GM12878 (cell line): ENCODE measurements around the gene PRDM2. TPM values are rescaled to one million over a fixed set of nuclear protein-coding genes. Genes with fewer than 3 reads are reported as not detected.

Source experiments
- ATAC-seq: fragments of 200-7000 bp; cut with Tn5 transposase; 3 replicates; pipeline ENCODE4 v1.9.1; 2020; ENCODE audit warnings: mild to moderate bottlenecking, moderate library complexity
- BruUV-seq: library from RNA; stranded (reverse); fragments of 400-500 nt; replicated peaks from 2 replicates; lab custom pipeline; 2021; lab: Mats Ljungman, UMichigan
- CTCF ChIA-PET: fragments of 300-600 bp; sonication (Branson Sonifier 250); formaldehyde crosslinking; extraction: SDS; loops from one replicate; lab custom pipeline; 2021; ENCODE audit warnings: inconsistent platforms; lab: Yijun Ruan, JAX
- POLR2A ChIA-PET: fragments of 350-600 bp; formaldehyde crosslinking; extraction: SDS; loops from one replicate; lab custom pipeline; 2021; ENCODE audit warnings: inconsistent platforms; lab: Charles Lee
- RAD21 ChIA-PET: fragments of 300-600 bp; sonication (Branson Sonifier 250); formaldehyde crosslinking; loops from one replicate; lab custom pipeline; 2023; ENCODE audit warnings: antibody characterized with exemption; ENCODE audit not compliant: unreplicated experiment; lab: Charles Lee
- SMC1A ChIA-PET: fragments of 300-600 bp; sonication (Branson Sonifier 250); formaldehyde crosslinking; loops from one replicate; lab custom pipeline; 2023; ENCODE audit not compliant: unreplicated experiment, uncharacterized antibody; lab: Charles Lee
- DNase-seq: peaks from one replicate; pipeline ENCODE4 v3.0.0-alpha.2; 2011; ENCODE audit warnings: low read depth, low spot score
- FAIRE-seq: peaks from 3 replicates; lab custom pipeline; 2011; peaks lifted over from hg19 to GRCh38; lab: Jason Lieb, UNC
- H2AFZ ChIP-seq: 2 replicates; pipeline ENCODE4 v1.6.0; 2011; ENCODE audit warnings: low read depth, low read length, control low read depth; ENCODE audit not compliant: control insufficient read depth
- H3K27ac ChIP-seq: 2 replicates; pipeline ENCODE4 v1.5.1; 2011; ENCODE audit warnings: control low read depth; ENCODE audit not compliant: control insufficient read depth, insufficient read depth
- H3K27me3 ChIP-seq, 2 experiments: replicated peaks in 1 of 2; 2 replicates each; pipeline versions ENCODE4 v1.6.0 to v1.6.1; 2011; ENCODE audit warnings: low read length in 1 of 2; ENCODE audit not compliant: control insufficient read depth in 2 of 2, insufficient read depth in 2 of 2
- H3K36me3 ChIP-seq, 2 experiments: 2 replicates each; pipeline ENCODE4 v1.5.1; 2011; ENCODE audit warnings: low read length in 1 of 2; ENCODE audit not compliant: control insufficient read depth in 2 of 2, insufficient read depth in 2 of 2
- H3K4me1 ChIP-seq: 2 replicates; pipeline ENCODE4 v1.6.1; 2011; ENCODE audit warnings: mild to moderate bottlenecking, low read length, moderate library complexity, mixed read lengths; ENCODE audit not compliant: control insufficient read depth, insufficient read depth
- H3K4me2 ChIP-seq: 2 replicates; pipeline ENCODE4 v1.6.0; 2011; ENCODE audit warnings: control low read depth; ENCODE audit not compliant: control insufficient read depth, insufficient read depth
- H3K4me3 ChIP-seq: fragments of 200-600 bp; sonication (generic); 2 replicates; pipeline ENCODE4 v1.5.1; 2016
- H3K79me2 ChIP-seq: 2 replicates; pipeline ENCODE4 v1.6.0; 2011; ENCODE audit warnings: low read length; ENCODE audit not compliant: control insufficient read depth, insufficient read depth
- H3K9ac ChIP-seq: 2 replicates; pipeline ENCODE4 v1.8.0; 2011; ENCODE audit warnings: low read length, control low read depth, mixed read lengths; ENCODE audit not compliant: control insufficient read depth, insufficient read depth
- H3K9me3 ChIP-seq: replicated peaks from 3 replicates; pipeline ENCODE4 v1.5.1; 2011; ENCODE audit warnings: mild to moderate bottlenecking, low read length; ENCODE audit not compliant: control insufficient read depth, insufficient read depth
- H4K20me1 ChIP-seq: 2 replicates; pipeline ENCODE4 v1.6.0; 2011; ENCODE audit not compliant: control insufficient read depth, insufficient read depth
- ATF7 ChIP-seq: fragments of 450-650 bp; IDR thresholded peaks from 2 replicates; pipeline ENCODE4 v1.6.1; 2016; ENCODE audit warnings: low read depth, mild to moderate bottlenecking
- CEBPB ChIP-seq, 2 experiments: fragments of 150-350 bp in 1 of 2; IDR thresholded peaks; 2 replicates each; pipeline ENCODE4 v1.6.1; 2012 to 2014; ENCODE audit warnings: low read depth in 2 of 2, low read length in 2 of 2, borderline replicate concordance in 1 of 2, inconsistent platforms in 1 of 2
- HDAC2 ChIP-seq: fragments of 200-600 bp; sonication (generic); IDR thresholded peaks from 2 replicates; pipeline ENCODE4 v1.6.1; 2017
- IRF4 ChIP-seq: IDR thresholded peaks from 2 replicates; pipeline ENCODE4 v1.6.1; 2011; ENCODE audit warnings: low read depth, low read length
- POLR2AphosphoS2 ChIP-seq: IDR thresholded peaks from 2 replicates; pipeline ENCODE4 v1.6.1; 2011; ENCODE audit warnings: low read depth, mild to moderate bottlenecking, low read length, improper control_type of control experiment, moderate library complexity
- RELA ChIP-seq: fragments of 450-650 bp; IDR thresholded peaks from 2 replicates; pipeline ENCODE4 v1.8.0; 2014; ENCODE audit warnings: borderline replicate concordance; ENCODE audit not compliant: partially characterized antibody
- SP1 ChIP-seq: IDR thresholded peaks from one replicate; pipeline ENCODE4 v1.6.1; 2011; ENCODE audit warnings: low read depth, low read length
- ZNF687 ChIP-seq: fragments of 450-650 bp; IDR thresholded peaks from 2 replicates; pipeline ENCODE4 v1.6.1; 2017; ENCODE audit warnings: mild to moderate bottlenecking, moderate library complexity
- ZZZ3 ChIP-seq: IDR thresholded peaks from 2 replicates; pipeline ENCODE4 v1.6.1; 2011; ENCODE audit warnings: low read depth; ENCODE audit not compliant: control insufficient read depth, insufficient read length
- WGBS: methylation state at CpG from one replicate; pipeline ENCODE4 v1.1.6; 2016; ENCODE audit warnings: low lambda C conversion rate; ENCODE audit not compliant: insufficient replicate concordance, insufficient coverage; ENCODE audit errors: missing lambda C conversion rate; 5-methylcytosine and 5-hydroxymethylcytosine counted together
- in situ Hi-C: fragments of 300-500 bp; cut with MboI; formaldehyde crosslinking; loops from 9 replicates; pipeline ENCODE4 v1.14.3; 2018; ENCODE audit warnings: mixed read lengths
- intact Hi-C: fragments of 100-400 bp; cut with micrococcal nuclease; formaldehyde crosslinking; loops from one replicate; pipeline ENCODE4 v1.14.2; 2022; ENCODE audit not compliant: unreplicated experiment
- polyA plus RNA-seq, 11 experiments: library from polyadenylated mRNA; depleted of rRNA in 4 of 11; unstranded in 6 of 11; stranded (reverse) in 5 of 11; fragments of >200 nt; fragmentation: Nextera tagmentation in 4 of 11; fragmentation: Illumina TruSeq in 1 of 11; extraction: Ambion mirVana in 4 of 11; extraction: Trizol in 1 of 11; gene quantifications; 1 replicate in 1 of 11; 2 replicates in 10 of 11; pipeline versions ENCODE4 v1.2.1 to v1.2.3, GENCODE V29; 2011 to 2016; ENCODE audit warnings: inconsistent platforms in 2 of 11, missing spikeins in 2 of 11, low read depth in 1 of 11
- total RNA-seq, 4 experiments: library from RNA; depleted of rRNA in 3 of 4; stranded (reverse); fragments of >200 nt in 3 of 4; fragmentation: Illumina TruSeq in 1 of 4; extraction: Trizol in 1 of 4; gene quantifications; 2 replicates each; pipeline versions ENCODE4 v1.2.1 to v1.2.3, GENCODE V29; 2013 to 2021

PRDM2 gene
- total and polyA plus RNA-seq, 10 of the 15 experiments (the other 5 are each of a cell fraction or from before 2014, with no cell fraction given): 8.4 to 45.1 (median 23.5) TPM

- in situ Hi-C loops: no loop called here
- no peak overlapping the region for H3K9ac ChIP-seq
- TF ChIP-seq POLR2AphosphoS2 (no peak), ZNF687 (no peak), ZZZ3 (no peak), IRF4 (no peak), SP1 (no peak), ATF7 (no peak), RELA (no peak), HDAC2 (no peak), CEBPB (IDR thresholded peaks at IDR 0.05; ENCODE audit: borderline replicate concordance in 1 of 2, low read depth in 2 of 2, low read length in 2 of 2) (no peak)
- TF ChIP-seq, all 136 proteins: peak for 0
- ChIA-PET CTCF (interaction anchor here (0.6 to 3.7 kb wide), 10 partner anchors 14 to 152 kb away, joined by 3 to 26 read pairs (median 4); no protein-coding TSS in a partner anchor), RAD21 (interaction anchor here (0.7 to 1.8 kb wide), 3 partner anchors 65 to 148 kb away, joined by 3 to 7 read pairs (median 3); no protein-coding TSS in a partner anchor), POLR2A (interaction anchor here (0.6 kb wide), 1 partner anchor 81 kb away, joined by 4 read pairs; no protein-coding TSS in a partner anchor), SMC1A (interaction anchor here (0.6 to 1.2 kb wide), 2 partner anchors 141 to 148 kb away, joined by 3 read pairs; no protein-coding TSS in a partner anchor)
- no peaks in the 10 kb centered on the region for H3K79me2 ChIP-seq
- H3K4me2 ChIP-seq: no peak overlapping the region
- no peak overlapping the region for H3K4me3 ChIP-seq
- ATAC-seq (no peak), FAIRE-seq (no peak), DNase-seq (no peak)
- H3K4me1 ChIP-seq: peaks cover 10% of the 10 kb centered on the region
- intact Hi-C loops: no loop called here
- no TSS peak for BruUV-seq
- no peak overlapping the region for H2AFZ ChIP-seq
- H3K27me3 ChIP-seq: no peaks in the 10 kb centered on the region
- H3K27ac ChIP-seq: no peak overlapping the region
- H3K36me3 ChIP-seq: no peaks in the 10 kb centered on the region; a peak in 1 of 4 replicates
- 85% methylated on average over 7 of the region's 7 CpGs for WGBS
- no peaks in the 10 kb centered on the region for H3K9me3 ChIP-seq
- H4K20me1 ChIP-seq: no peaks in the 10 kb centered on the region; the same call in 1 of the 2 replicates
These were observed 114.1 kb downstream of the PRDM2 start for GRCh38 chr1:13814131-13814530.
